SU-DHL-6 (cell line): ENCODE data around the gene ILDR2.

Experiments used
- H2AFZ ChIP-seq: fragments of 200-600 bp; sonication (generic); 2 replicates; pipeline ENCODE4 v1.6.1; 2014; ENCODE audit warnings: low read depth, mild to moderate bottlenecking, moderate library complexity, mixed read lengths, antibody characterized with exemption, low read length; ENCODE audit not compliant: severe bottlenecking
- H3F3A ChIP-seq: fragments of 200-600 bp; shearing (Covaris generic); 2 replicates; pipeline ENCODE4 v1.6.0; 2016; ENCODE audit warnings: antibody characterized with exemption, mild to moderate bottlenecking; ENCODE audit not compliant: insufficient read depth
- H3K27ac ChIP-seq: fragments of 200-600 bp; sonication (generic); 2 replicates; pipeline ENCODE4 v1.5.1; 2016; ENCODE audit warnings: low read depth, mild to moderate bottlenecking, low read length, moderate library complexity, mixed read lengths
- H3K27me3 ChIP-seq: fragments of 200-600 bp; sonication (generic), shearing (Covaris generic); 2 replicates; pipeline ENCODE4 v1.6.0; 2014; ENCODE audit warnings: mild to moderate bottlenecking, low read length
- H3K36me3 ChIP-seq: fragments of 200-600 bp; sonication (generic); 2 replicates; pipeline ENCODE4 v1.6.1; 2014; ENCODE audit warnings: mild to moderate bottlenecking, low read length, mixed read lengths
- H3K4me2 ChIP-seq: fragments of 300-600, 200-600 bp; shearing (Covaris generic), sonication (generic); 2 replicates; pipeline ENCODE4 v1.6.0; 2014; ENCODE audit warnings: low read length, low read depth, mild to moderate bottlenecking; ENCODE audit not compliant: poor library complexity, severe bottlenecking
- H3K4me3 ChIP-seq: fragments of 200-600 bp; sonication (generic); 2 replicates; pipeline ENCODE4 v1.5.1; 2014; ENCODE audit warnings: antibody characterized with exemption, low read length, mild to moderate bottlenecking, mixed read lengths; ENCODE audit not compliant: insufficient read depth, poor library complexity, severe bottlenecking
- H3K79me2 ChIP-seq: fragments of 200-600 bp; sonication (generic); 2 replicates; pipeline ENCODE4 v1.6.1; 2014; ENCODE audit warnings: mild to moderate bottlenecking, low read length, moderate library complexity; ENCODE audit not compliant: insufficient read depth
- H3K9ac ChIP-seq: fragments of 200-600 bp; sonication (generic); 2 replicates; pipeline ENCODE4 v1.7.0; 2014; ENCODE audit warnings: mild to moderate bottlenecking, low read length
- H3K9me2 ChIP-seq: fragments of 200-600 bp; sonication (generic); replicated peaks from 2 replicates; pipeline ENCODE4 v1.6.1; 2014; ENCODE audit warnings: low read length; ENCODE audit not compliant: insufficient read depth
- H3K9me3 ChIP-seq: fragments of 200-600 bp; sonication (generic); 2 replicates; pipeline ENCODE4 v1.6.1; 2014; ENCODE audit warnings: low read length, mixed read lengths; ENCODE audit not compliant: insufficient read depth
- H4K20me1 ChIP-seq: fragments of 200-600 bp; sonication (generic); 2 replicates; pipeline ENCODE4 v1.6.1; 2014; ENCODE audit warnings: low read depth, mild to moderate bottlenecking, antibody characterized with exemption, low read length, moderate library complexity, mixed read lengths
- EZH2phosphoT487 ChIP-seq: fragments of 200-600 bp; sonication (generic), shearing (Covaris generic); conservative IDR thresholded peaks from 2 replicates; pipeline ENCODE4 v1.6.1; 2018; ENCODE audit warnings: mild to moderate bottlenecking, antibody characterized with exemption, low read length, moderate library complexity, mixed read lengths
- TF ChIP-seq, protein P1 (sequence below): fragments of 200-600 bp; sonication (generic); IDR thresholded peaks from one replicate; pipeline ENCODE4 v1.5.1; 2017; ENCODE audit warnings: antibody characterized with exemption, mild to moderate bottlenecking, low read length, moderate library complexity; ENCODE audit not compliant: insufficient read depth, poor library complexity, severe bottlenecking

ILDR2 gene

DNA sequence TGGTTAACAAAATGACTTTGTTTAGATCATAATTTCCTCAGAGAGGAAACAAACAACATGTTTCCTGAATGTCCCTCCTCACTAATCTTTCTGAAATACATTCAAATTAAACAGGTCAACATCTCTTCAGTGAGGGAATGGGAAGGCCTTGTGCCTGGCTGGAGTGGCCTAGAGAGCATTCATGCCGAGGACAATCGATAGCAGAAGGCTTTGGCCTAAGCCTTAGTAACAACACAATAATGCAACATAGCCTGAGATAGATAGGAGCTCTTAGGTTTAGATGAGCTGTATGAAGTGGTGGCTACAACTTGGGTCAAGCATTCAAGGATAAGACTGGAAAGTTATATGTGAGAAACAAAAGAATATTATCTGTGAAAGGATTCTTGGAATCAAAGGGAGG lies 37.4 kb downstream of the ILDR2 start:
- no peak overlapping the region for H3K4me2 ChIP-seq
- no peak overlapping the region for H3K27ac ChIP-seq
- H3K9me2 ChIP-seq, result no peaks in the 10 kb centered on the region
- H3F3A ChIP-seq, result no peaks in the 10 kb centered on the region
- no peaks in the 10 kb centered on the region for H3K79me2 ChIP-seq
- no peaks in the 10 kb centered on the region for H3K9me3 ChIP-seq
- H4K20me1 ChIP-seq, result no peaks in the 10 kb centered on the region
- H2AFZ ChIP-seq, result no peak overlapping the region
- H3K27me3 ChIP-seq, result no peaks in the 10 kb centered on the region
- no peaks in the 10 kb centered on the region for H3K36me3 ChIP-seq
- no peak overlapping the region for H3K4me3 ChIP-seq
- TF ChIP-seq EZH2phosphoT487, result no peak
- TF ChIP-seq, protein P1, sequence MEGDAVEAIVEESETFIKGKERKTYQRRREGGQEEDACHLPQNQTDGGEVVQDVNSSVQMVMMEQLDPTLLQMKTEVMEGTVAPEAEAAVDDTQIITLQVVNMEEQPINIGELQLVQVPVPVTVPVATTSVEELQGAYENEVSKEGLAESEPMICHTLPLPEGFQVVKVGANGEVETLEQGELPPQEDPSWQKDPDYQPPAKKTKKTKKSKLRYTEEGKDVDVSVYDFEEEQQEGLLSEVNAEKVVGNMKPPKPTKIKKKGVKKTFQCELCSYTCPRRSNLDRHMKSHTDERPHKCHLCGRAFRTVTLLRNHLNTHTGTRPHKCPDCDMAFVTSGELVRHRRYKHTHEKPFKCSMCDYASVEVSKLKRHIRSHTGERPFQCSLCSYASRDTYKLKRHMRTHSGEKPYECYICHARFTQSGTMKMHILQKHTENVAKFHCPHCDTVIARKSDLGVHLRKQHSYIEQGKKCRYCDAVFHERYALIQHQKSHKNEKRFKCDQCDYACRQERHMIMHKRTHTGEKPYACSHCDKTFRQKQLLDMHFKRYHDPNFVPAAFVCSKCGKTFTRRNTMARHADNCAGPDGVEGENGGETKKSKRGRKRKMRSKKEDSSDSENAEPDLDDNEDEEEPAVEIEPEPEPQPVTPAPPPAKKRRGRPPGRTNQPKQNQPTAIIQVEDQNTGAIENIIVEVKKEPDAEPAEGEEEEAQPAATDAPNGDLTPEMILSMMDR, result no peak
- no peak overlapping the region for H3K9ac ChIP-seq

- Histone ChIP-seq H3K27ac (no peak overlapping the region), H3K4me3 (no peak overlapping the region), H2AFZ (no peak overlapping the region), H3K9me3 (no peaks in the 10 kb centered on the region), H3K4me2 (no peak overlapping the region), H3K9me2 (no peaks in the 10 kb centered on the region), H3K36me3 (no peaks in the 10 kb centered on the region), H3F3A (no peaks in the 10 kb centered on the region), H3K9ac (no peak overlapping the region), H3K79me2 (no peaks in the 10 kb centered on the region), H4K20me1 (no peaks in the 10 kb centered on the region), H3K27me3 (no peaks in the 10 kb centered on the region)
- TF ChIP-seq, protein P1, result no peak
- TF ChIP-seq EZH2phosphoT487, result no peak
These were observed 38.0 kb downstream of the ILDR2 start for GRCh38 chr1:166937329-166937728.

GRCh38 chr1:166933633-166934032 lies 41.7 kb downstream of the ILDR2 start:
- Histone ChIP-seq H3K27me3 (no peaks in the 10 kb centered on the region), H3K9me3 (no peaks in the 10 kb centered on the region)

More at GRCh38 chr1:166933633-166934032, 41.7 kb downstream of the ILDR2 start:
- no peaks in the 10 kb centered on the region for H3K79me2 ChIP-seq
- no peak overlapping the region for H2AFZ ChIP-seq
- TF ChIP-seq, protein P1, result no peak
- no peak for TF ChIP-seq EZH2phosphoT487
- no peak overlapping the region for H3K9ac ChIP-seq
- H3K4me2 ChIP-seq, result no peak overlapping the region
- no peaks in the 10 kb centered on the region for H3K9me2 ChIP-seq
- H4K20me1 ChIP-seq, result no peaks in the 10 kb centered on the region
- H3K27ac ChIP-seq, result no peak overlapping the region
- no peak overlapping the region for H3K4me3 ChIP-seq
- no peaks in the 10 kb centered on the region for H3K36me3 ChIP-seq
- H3F3A ChIP-seq, result no peaks in the 10 kb centered on the region
